Left lung (tissue), 10 donors: ENCODE measurements around the gene FGGY. TPM values are rescaled to one million over a fixed set of nuclear protein-coding genes. Genes with fewer than 3 reads are reported as not detected.
A peak's percentile ranks its signal among the peaks of the same experiment; 100 is the strongest.
"Not testable (repeated sequence)": the region's sequence is repeated elsewhere in the genome, so short reads cannot be mapped to it uniquely, and the experiment has no call there.

Experiments
- ATAC-seq: fragments of 200-7000 bp; cut with Tn5 transposase; one replicate; pipeline ENCODE4 v1.9.1; 2020; ENCODE audit warnings: moderate library complexity
- DNase-seq, 4 donors: peaks; one replicate each; pipeline ENCODE4 v3.0.0-alpha.2; 2013 to 2020
- H3K27ac ChIP-seq, 2 donors: fragments of 200-600 bp; sonication (generic) in 1 of 2; one replicate each; pipeline versions ENCODE4 v1.5.0 to v1.8.0; 2020 to 2021
- H3K27me3 ChIP-seq, 2 donors: fragments of 200-600 bp; sonication (generic) in 1 of 2; one replicate each; pipeline versions ENCODE4 v1.5.0 to v1.8.0; 2020 to 2021
- H3K36me3 ChIP-seq, 2 donors: fragments of 200-600 bp; sonication (generic) in 1 of 2; one replicate each; pipeline versions ENCODE4 v1.5.0 to v1.8.0; 2020 to 2021
- H3K4me1 ChIP-seq, 2 donors: fragments of 200-600 bp; one replicate each; pipeline ENCODE4 v1.8.0; 2021
- H3K4me3 ChIP-seq, 2 donors: fragments of 200-600 bp; sonication (generic) in 1 of 2; one replicate each; pipeline versions ENCODE4 v1.5.0 to v1.8.0; 2020 to 2021; ENCODE audit warnings: mild to moderate bottlenecking in 1 of 2
- H3K9me3 ChIP-seq, 2 donors: fragments of 200-600 bp; sonication (generic) in 1 of 2; one replicate each; pipeline versions ENCODE4 v1.5.0 to v1.8.0; 2020 to 2021
- intact Hi-C, 2 donors: fragments of 100-400 bp; cut with DNase I; formaldehyde crosslinking; loops; one replicate each; pipeline versions ENCODE4 v1.11.2 to v1.14.2; 2022
- polyA plus RNA-seq, 6 donors: library from polyadenylated mRNA; unstranded; fragments of 120-200 nt; gene quantifications; one replicate each; pipeline ENCODE4 v1.2.1, GENCODE V29; 2013; ENCODE audit not compliant: insufficient read length in 6 of 6
- total RNA-seq, 2 donors: library from RNA; stranded (reverse); fragmentation: NEBNext Ultra II Directional; extraction: Animal tissue kit (Norgen Biotek cat#: 25700); gene quantifications; one replicate each; pipeline ENCODE4 v1.2.1, GENCODE V29; 2021
- TF ChIP-seq, protein P1 (sequence below), 2 donors: fragments of 200-600 bp; sonication (generic) in 1 of 2; IDR thresholded peaks; one replicate each; pipeline versions ENCODE4 v1.5.0 to v1.8.0; 2021; ENCODE audit warnings: antibody characterized with exemption in 2 of 2
- donor health status: DM: no; HTN: yes; CAD: no.
- donor health status: DM: no; HTN: no; CAD: no.

The FGGY gene
- total and polyA plus RNA-seq, 8 donors, result 13.5 to 22.7 (median 18.4) TPM

DNA sequence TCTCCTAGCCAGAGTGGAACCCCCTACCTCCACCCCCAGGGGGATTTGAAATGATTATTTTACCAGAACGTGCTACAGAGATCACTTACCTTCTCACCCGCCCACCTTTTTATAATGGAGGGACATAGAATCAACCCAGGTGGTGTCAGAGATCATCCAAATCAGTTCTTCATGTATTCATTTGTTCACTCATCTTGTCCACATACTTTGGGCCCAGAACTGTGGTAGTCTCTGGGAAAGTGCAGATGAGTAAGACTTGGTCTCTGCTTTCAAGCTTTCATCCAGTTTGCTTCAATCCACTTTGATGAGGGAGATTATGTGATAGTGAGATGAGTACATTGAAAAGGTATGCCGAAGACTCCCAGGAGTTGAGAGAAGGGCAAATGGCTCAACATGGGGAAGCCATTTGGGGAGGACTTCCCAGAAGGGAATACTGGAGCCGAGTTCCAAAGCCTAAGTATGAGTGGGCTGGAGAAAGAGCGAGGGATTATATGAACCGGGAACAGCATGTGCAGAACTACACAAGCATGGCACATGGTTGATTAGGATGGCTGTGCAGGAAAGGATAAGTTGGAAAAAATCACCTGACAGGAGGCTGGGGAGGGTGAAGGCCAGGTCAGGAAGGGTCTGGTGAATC is 1.9 kb downstream of the FGGY start:
- ATAC-seq (no peak), DNase-seq (no peak)
- Histone ChIP-seq H3K9me3 (no peaks in the 10 kb centered on the region), H3K27ac (peak overlapping the region; percentile 98), H3K36me3 (no peaks in the 10 kb centered on the region), H3K4me3 (no peak overlapping the region), H3K4me1 (peaks cover 10 to 25% of the 10 kb centered on the region in 2 donors), H3K27me3 (no peaks in the 10 kb centered on the region)
- TF ChIP-seq, protein P1, sequence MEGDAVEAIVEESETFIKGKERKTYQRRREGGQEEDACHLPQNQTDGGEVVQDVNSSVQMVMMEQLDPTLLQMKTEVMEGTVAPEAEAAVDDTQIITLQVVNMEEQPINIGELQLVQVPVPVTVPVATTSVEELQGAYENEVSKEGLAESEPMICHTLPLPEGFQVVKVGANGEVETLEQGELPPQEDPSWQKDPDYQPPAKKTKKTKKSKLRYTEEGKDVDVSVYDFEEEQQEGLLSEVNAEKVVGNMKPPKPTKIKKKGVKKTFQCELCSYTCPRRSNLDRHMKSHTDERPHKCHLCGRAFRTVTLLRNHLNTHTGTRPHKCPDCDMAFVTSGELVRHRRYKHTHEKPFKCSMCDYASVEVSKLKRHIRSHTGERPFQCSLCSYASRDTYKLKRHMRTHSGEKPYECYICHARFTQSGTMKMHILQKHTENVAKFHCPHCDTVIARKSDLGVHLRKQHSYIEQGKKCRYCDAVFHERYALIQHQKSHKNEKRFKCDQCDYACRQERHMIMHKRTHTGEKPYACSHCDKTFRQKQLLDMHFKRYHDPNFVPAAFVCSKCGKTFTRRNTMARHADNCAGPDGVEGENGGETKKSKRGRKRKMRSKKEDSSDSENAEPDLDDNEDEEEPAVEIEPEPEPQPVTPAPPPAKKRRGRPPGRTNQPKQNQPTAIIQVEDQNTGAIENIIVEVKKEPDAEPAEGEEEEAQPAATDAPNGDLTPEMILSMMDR (IDR thresholded peaks at IDR 0.05), result no peak
- intact Hi-C loops, result loop anchor here in 1 of 2 donors (5.0 kb wide), 1 partner anchor 517 kb away; the partner anchor contains the start of gene JUN

DNA sequence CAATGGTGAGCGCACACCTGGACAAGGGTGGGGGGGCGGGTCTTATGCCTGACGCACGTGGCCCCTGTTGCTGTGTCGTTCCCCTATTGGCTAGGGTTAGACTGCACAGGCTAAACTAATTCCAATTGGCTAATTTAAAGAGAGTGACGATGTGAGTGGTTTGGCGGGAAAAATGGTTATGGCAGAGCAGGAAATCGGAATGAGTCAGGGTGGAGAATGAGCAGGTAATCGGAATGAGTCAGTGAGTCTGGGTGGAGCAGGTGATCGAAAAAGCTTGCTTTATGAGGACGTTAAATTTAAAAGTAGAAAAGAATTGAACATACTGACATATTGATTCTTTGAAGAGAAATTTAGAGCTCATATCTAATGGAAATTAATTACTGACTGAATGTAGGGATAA is 2.8 kb downstream of the FGGY start:
- not testable (repeated sequence) for ATAC-seq, H3K27me3 ChIP-seq, H3K4me3 ChIP-seq, H3K27ac ChIP-seq, H3K9me3 ChIP-seq, DNase-seq, H3K36me3 ChIP-seq
- H3K4me1 ChIP-seq, result peaks cover 10 to 20% of the 10 kb centered on the region in 2 donors
- intact Hi-C loops, result loop anchor here in 1 of 2 donors (5.0 kb wide), 1 partner anchor 517 kb away; the partner anchor contains the start of gene JUN

DNA sequence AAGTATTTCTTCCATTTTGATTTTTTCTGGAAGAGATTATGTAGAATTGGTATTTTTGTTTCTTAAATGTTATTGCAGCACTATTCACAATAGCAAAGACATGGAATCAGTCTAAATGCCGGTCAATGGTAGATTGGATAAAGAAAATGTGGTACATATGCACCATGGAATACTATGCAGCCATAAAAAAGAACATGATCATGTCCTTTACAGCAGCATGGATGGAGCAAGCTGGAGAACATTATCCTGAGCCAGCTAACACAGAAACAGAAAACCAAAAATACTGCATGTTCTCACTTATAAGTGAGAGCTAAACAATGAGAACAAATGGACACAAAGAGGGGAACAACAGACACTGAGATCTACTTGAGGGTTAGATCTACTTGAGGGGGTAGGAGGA is 5.4 kb downstream of the FGGY start:
- no peak for ATAC-seq
- Histone ChIP-seq H3K27me3 (no peaks in the 10 kb centered on the region), H3K4me3 (no peak overlapping the region), H3K36me3 (no peaks in the 10 kb centered on the region), H3K9me3 (peaks cover 0 to 20% of the 10 kb centered on the region in 2 donors), H3K27ac (no peak overlapping the region), H3K4me1 (peaks cover 8% of the 10 kb centered on the region in 2 donors)
- intact Hi-C loops, result no loop called here
- TF ChIP-seq, protein P1 (IDR thresholded peaks at IDR 0.05), result no peak
- DNase-seq, result no peak

DNA sequence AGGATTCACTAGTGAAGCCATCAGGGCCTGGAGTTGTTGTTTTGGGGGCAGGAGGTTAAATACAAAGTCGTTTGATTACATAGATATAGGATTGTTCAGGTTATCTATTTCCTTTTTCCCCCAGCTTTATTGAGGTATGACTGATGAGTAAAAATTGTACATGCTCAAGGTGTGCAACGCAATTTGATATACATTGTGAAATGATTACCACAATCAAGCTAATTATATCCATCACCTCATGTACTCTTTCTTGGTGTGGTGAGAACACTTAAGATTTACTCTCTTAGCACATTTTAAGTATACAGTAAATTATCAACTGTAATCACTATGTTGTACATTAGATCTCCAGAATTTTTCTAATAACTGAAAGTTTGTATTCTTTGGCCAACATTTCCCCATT is 6.0 kb downstream of the FGGY start:
- peaks cover 0 to 20% of the 10 kb centered on the region in 2 donors for H3K9me3 ChIP-seq
- intact Hi-C loops, result no loop called here
- no peaks in the 10 kb centered on the region for H3K27me3 ChIP-seq
- TF ChIP-seq, protein P1 (IDR thresholded peaks at IDR 0.05), result no peak
- H3K27ac ChIP-seq, result no peak overlapping the region
- H3K4me3 ChIP-seq, result no peak overlapping the region
- H3K36me3 ChIP-seq, result no peaks in the 10 kb centered on the region
- DNase-seq, result no peak
- H3K4me1 ChIP-seq, result peaks cover 2 to 3% of the 10 kb centered on the region in 2 donors
- ATAC-seq, result no peak

DNA sequence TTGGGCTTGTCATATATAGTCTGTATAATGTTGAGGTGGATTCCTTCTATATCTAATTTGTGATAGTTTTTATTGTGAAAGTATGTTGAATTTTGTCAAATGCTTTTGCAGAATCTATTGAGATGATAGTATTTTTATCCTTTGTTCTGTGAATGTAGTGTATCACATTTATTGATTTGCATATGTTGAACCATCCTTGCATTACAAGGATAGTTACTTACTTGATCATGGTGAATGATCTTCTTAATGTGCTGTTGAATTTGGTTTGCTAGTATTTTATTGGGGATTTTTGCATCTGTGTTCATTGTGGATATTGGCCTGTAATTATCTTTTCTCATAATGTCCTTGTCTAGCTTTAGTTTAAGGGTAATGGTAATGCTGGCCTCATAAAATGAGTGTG is 8.3 kb downstream of the FGGY start:
- no peak for DNase-seq

More for the DNA sequence above, 8.3 kb downstream of the FGGY start:
- Histone ChIP-seq H3K27ac (no peak overlapping the region), H3K4me3 (no peak overlapping the region), H3K27me3 (no peaks in the 10 kb centered on the region), H3K9me3 (peaks cover 0 to 20% of the 10 kb centered on the region in 2 donors), H3K36me3 (no peaks in the 10 kb centered on the region), H3K4me1 (no peaks in the 10 kb centered on the region)
- intact Hi-C loops, result no loop called here
- ATAC-seq, result no peak
- TF ChIP-seq, protein P1 (IDR thresholded peaks at IDR 0.05), result no peak
